CD8-positive, alpha-beta memory T cell (primary cell): ENCODE results near the gene ADGRA3. TPM values are rescaled to one million over a fixed set of nuclear protein-coding genes. Genes with fewer than 3 reads are reported as not detected.
"Not testable (repeated sequence)": the region's sequence is repeated elsewhere in the genome, so short reads cannot be mapped to it uniquely, and the experiment has no call there.

Source experiments
- CTCF ChIA-PET: fragments of 350-600 bp; sonication (Branson Sonifier 250); formaldehyde crosslinking; loops from one replicate; lab custom pipeline; 2021; ENCODE audit warnings: antibody characterized with exemption; lab: Charles Lee
- POLR2A ChIA-PET: fragments of 350-600 bp; sonication (Branson Sonifier 250); formaldehyde crosslinking; loops from one replicate; lab custom pipeline; 2021; ENCODE audit warnings: antibody characterized with exemption; lab: Charles Lee
- DNase-seq, 5 donors: peaks; one replicate each; pipeline versions ENCODE4 v3.0.0 to v3.0.0-alpha.2; 2020 to 2022; ENCODE audit warnings: mixed read lengths in 1 of 5
- H3K27ac ChIP-seq: one replicate; pipeline ENCODE4 v1.7.0; 2013; ENCODE audit warnings: low read depth, mild to moderate bottlenecking, low read length, moderate library complexity
- H3K27me3 ChIP-seq: 2 replicates; pipeline ENCODE4 v1.7.0; 2013; ENCODE audit warnings: low read length, mild to moderate bottlenecking; ENCODE audit not compliant: insufficient read depth, poor library complexity, severe bottlenecking
- H3K36me3 ChIP-seq: 2 replicates; pipeline ENCODE4 v1.7.0; 2013; ENCODE audit warnings: mild to moderate bottlenecking, low read length, moderate library complexity; ENCODE audit not compliant: insufficient read depth
- H3K4me1 ChIP-seq: 2 replicates; pipeline ENCODE4 v1.7.0; 2013; ENCODE audit warnings: mild to moderate bottlenecking, low read length, moderate library complexity; ENCODE audit not compliant: insufficient read depth
- H3K4me3 ChIP-seq: 2 replicates; pipeline ENCODE4 v1.7.0; 2013; ENCODE audit warnings: mild to moderate bottlenecking, low read length
- H3K9me3 ChIP-seq: 2 replicates; pipeline ENCODE4 v1.7.0; 2013; ENCODE audit warnings: mild to moderate bottlenecking, low read length
- H3K27ac Mint-ChIP-seq, 8 donors: one replicate each; pipeline ENCODE4 v1.8.0; 2020 to 2021; ENCODE audit warnings: mixed read lengths in 8 of 8, mild to moderate bottlenecking in 6 of 8, inconsistent platforms in 3 of 8, moderate library complexity in 3 of 8
- H3K27me3 Mint-ChIP-seq, 2 donors: one replicate each; pipeline ENCODE4 v1.8.0; 2020 to 2021; ENCODE audit warnings: mixed read lengths in 2 of 2, mild to moderate bottlenecking in 1 of 2, moderate library complexity in 1 of 2
- H3K36me3 Mint-ChIP-seq, 3 donors: one replicate each; pipeline ENCODE4 v1.8.0; 2020 to 2021; ENCODE audit warnings: mixed read lengths in 3 of 3, inconsistent platforms in 1 of 3, mild to moderate bottlenecking in 1 of 3
- H3K4me1 Mint-ChIP-seq, 3 donors: one replicate each; pipeline ENCODE4 v1.8.0; 2020 to 2021; ENCODE audit warnings: mixed read lengths in 3 of 3, inconsistent platforms in 1 of 3, mild to moderate bottlenecking in 1 of 3
- H3K4me3 Mint-ChIP-seq, 7 donors: one replicate each; pipeline ENCODE4 v1.8.0; 2020 to 2021; ENCODE audit warnings: mixed read lengths in 7 of 7, mild to moderate bottlenecking in 6 of 7, moderate library complexity in 4 of 7, inconsistent platforms in 2 of 7
- H3K9me3 Mint-ChIP-seq, 5 donors: one replicate each; pipeline ENCODE4 v1.8.0; 2020 to 2022; ENCODE audit warnings: mixed read lengths in 5 of 5, mild to moderate bottlenecking in 3 of 5, moderate library complexity in 2 of 5, inconsistent platforms in 1 of 5
- polyA plus RNA-seq: library from polyadenylated mRNA; unstranded; fragments of 300-500 nt; fragmentation: Illumina TruSeq; gene quantifications from one replicate; pipeline ENCODE4 v1.2.3, GENCODE V29; 2021
- total RNA-seq, 2 experiments: library from RNA; stranded (reverse); gene quantifications; one replicate each; pipeline ENCODE4 v1.2.3, GENCODE V29; 2021

Gene ADGRA3
- total and polyA plus RNA-seq, 3 experiments from 2014 or later = 0.32 to 2.2 (median 2.1) TPM

DNA sequence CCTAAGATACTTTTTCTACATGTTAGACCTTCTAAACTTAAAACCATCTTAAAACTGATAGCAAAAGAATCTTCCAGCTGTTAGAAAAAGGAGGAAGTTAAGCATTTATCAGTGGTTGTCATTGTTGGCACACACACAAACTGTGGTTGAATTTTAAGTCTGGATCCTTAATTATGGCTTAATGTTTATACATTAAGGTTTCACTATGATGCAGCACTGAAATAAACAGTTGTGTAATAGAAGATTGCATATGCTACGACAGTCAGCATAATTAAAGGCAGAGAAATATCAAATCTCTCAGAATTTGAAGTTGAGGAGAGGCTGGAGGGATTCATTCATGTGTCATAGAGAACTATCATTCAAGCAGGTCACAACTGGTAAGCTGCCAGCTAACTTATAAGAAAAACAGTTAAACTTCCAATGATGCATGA is 32.3 kb downstream of the ADGRA3 start:
- Mint-ChIP-seq H3K4me3 (no peak overlapping the region), H3K9me3 (peaks cover 0 to 10% (median 3%) of the 10 kb centered on the region in 5 donors), H3K36me3 (peaks cover 0 to 2% (median 0%) of the 10 kb centered on the region in 3 donors), H3K27ac (no peak overlapping the region), H3K4me1 (peaks cover 0 to 1% (median under 1%) of the 10 kb centered on the region in 3 donors), H3K27me3 (no peaks in the 10 kb centered on the region)
- Histone ChIP-seq H3K27ac (no peak overlapping the region), H3K9me3 (no peaks in the 10 kb centered on the region), H3K36me3 (no peaks in the 10 kb centered on the region), H3K4me3 (no peak overlapping the region), H3K27me3 (no peaks in the 10 kb centered on the region), H3K4me1 (no peaks in the 10 kb centered on the region)
- no peak for DNase-seq
- ChIA-PET POLR2A (no interaction called here), CTCF (no interaction called here)

DNA sequence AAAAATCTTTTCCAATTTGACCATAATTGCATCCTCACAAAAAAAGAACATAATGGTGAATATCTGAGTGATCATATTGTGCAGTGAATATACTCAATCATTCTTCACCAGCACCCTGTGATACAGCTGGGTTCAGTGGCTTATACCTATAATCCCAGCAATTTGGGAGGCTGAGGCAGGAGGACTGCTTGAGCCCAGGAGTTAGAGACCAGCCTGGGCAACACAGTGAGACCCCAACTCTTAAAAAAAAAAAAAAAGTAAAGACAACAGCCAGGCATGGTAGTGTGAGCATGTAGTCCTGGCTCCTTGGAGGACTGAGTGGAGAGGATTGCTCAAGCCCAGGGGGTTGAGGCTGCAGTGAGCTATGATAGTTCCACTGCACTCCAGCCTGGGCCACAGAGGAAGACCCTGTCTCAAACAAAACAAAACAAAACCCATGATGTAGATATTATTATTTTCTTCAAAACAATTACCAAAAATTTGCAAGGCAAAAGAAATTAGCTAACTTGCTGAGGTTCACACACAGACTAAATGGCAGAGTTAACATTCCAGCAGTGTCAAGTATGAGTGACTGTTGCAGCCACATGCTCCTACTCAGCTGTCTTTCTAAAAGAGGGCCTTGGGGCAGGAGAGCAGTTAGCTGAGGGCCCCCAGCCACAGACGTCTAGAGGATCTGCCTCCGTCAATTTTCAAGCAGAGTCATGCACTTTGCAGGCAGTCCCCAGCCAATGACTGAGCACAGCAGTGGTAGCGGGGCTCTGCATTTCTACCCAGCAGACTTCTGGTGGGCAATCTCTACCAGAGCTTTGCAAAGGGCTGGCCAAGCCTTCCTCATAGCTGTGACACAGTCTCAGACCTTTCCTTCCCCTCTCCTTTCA is 33.4 kb downstream of the ADGRA3 start:
- Histone ChIP-seq H3K4me3 (no peak overlapping the region), H3K36me3 (no peaks in the 10 kb centered on the region), H3K27me3 (no peaks in the 10 kb centered on the region), H3K9me3 (no peaks in the 10 kb centered on the region), H3K4me1 (no peaks in the 10 kb centered on the region), H3K27ac (no peak overlapping the region)
- Mint-ChIP-seq H3K4me1 (peaks cover 0 to 4% (median 3%) of the 10 kb centered on the region in 3 donors), H3K27ac (no peak overlapping the region), H3K27me3 (no peaks in the 10 kb centered on the region), H3K4me3 (no peak overlapping the region), H3K9me3 (peaks cover 0 to 9% (median 3%) of the 10 kb centered on the region in 5 donors), H3K36me3 (no peaks in the 10 kb centered on the region)
- POLR2A ChIA-PET = no interaction called here
- no peak for DNase-seq
- CTCF ChIA-PET = no interaction called here

DNA sequence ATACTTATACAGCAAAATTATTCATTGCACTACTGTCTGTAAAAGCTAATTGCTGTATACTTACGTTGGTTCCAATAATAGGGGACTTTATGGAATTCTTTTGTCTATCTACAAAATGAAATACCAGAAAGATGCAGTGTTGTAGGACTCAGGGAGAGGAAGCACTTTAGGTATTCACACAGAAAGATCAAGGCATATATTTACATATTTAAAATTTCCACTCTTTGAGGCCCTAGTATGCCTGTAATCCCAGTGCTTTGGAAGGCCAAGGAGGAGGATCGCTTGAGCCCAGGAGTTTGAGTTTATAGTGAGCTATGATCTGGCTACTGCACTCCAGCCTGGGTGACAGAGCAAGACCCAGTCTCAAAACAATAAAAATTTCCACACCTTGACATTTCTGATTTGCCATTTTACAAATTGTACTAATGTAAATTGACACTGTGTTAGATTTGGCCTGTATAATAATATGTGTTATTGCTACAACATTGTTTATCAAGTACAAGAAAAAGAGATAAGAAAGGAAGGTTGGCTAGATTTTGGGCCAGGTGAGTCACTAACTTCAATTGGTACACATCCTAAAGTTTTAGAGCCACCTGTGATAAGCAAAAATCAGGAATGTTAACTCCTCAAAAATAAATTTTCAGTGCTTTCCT is 35.1 kb downstream of the ADGRA3 start:
- DNase-seq = no peak
- Histone ChIP-seq H3K36me3 (no peaks in the 10 kb centered on the region), H3K27ac (no peak overlapping the region), H3K9me3 (no peaks in the 10 kb centered on the region), H3K4me3 (no peak overlapping the region), H3K27me3 (no peaks in the 10 kb centered on the region), H3K4me1 (no peaks in the 10 kb centered on the region)
- no peaks in the 10 kb centered on the region for H3K27me3 Mint-ChIP-seq
- CTCF ChIA-PET = no interaction called here
- H3K9me3 Mint-ChIP-seq = peaks cover 0 to 9% (median 3%) of the 10 kb centered on the region in 5 donors
- H3K4me3 Mint-ChIP-seq = no peak overlapping the region
- H3K36me3 Mint-ChIP-seq = no peaks in the 10 kb centered on the region
- H3K27ac Mint-ChIP-seq = no peak overlapping the region
- H3K4me1 Mint-ChIP-seq = peaks cover 0 to 4% (median 3%) of the 10 kb centered on the region in 3 donors
- POLR2A ChIA-PET = no interaction called here

DNA sequence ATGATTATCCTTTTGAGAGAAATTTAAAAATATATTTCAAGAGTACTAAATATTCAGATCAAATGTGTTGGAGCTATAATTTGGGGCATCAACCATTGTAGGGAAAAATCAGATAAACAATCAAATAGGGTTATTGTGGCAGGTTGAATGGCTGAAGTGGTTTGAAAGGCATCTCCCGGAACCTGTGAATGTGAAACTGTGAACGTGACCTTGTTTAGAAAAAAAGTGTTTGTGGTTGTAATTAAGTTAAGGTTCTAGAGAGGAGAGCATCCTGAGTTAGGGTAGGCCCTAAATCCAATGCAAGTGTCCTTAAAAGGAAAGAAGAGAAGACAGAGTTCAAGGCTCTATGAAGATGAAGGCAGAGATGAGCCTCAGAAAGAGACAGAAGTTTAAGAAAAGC is 37.4 kb downstream of the ADGRA3 start:
- POLR2A ChIA-PET = no interaction called here
- no peaks in the 10 kb centered on the region for H3K9me3 ChIP-seq
- H3K27ac ChIP-seq = no peak overlapping the region
- H3K4me3 ChIP-seq = no peak overlapping the region
- H3K36me3 ChIP-seq = no peaks in the 10 kb centered on the region
- Mint-ChIP-seq H3K4me3 (no peak overlapping the region), H3K27me3 (no peaks in the 10 kb centered on the region), H3K9me3 (peaks cover 0 to 11% (median 3%) of the 10 kb centered on the region in 5 donors), H3K27ac (peak overlapping the region in 1 of 8 donors; percentile 17), H3K36me3 (no peaks in the 10 kb centered on the region), H3K4me1 (peaks cover 0 to 4% (median 3%) of the 10 kb centered on the region in 3 donors)
- CTCF ChIA-PET = no interaction called here
- H3K27me3 ChIP-seq = no peaks in the 10 kb centered on the region
- no peaks in the 10 kb centered on the region for H3K4me1 ChIP-seq
- DNase-seq = no peak

DNA sequence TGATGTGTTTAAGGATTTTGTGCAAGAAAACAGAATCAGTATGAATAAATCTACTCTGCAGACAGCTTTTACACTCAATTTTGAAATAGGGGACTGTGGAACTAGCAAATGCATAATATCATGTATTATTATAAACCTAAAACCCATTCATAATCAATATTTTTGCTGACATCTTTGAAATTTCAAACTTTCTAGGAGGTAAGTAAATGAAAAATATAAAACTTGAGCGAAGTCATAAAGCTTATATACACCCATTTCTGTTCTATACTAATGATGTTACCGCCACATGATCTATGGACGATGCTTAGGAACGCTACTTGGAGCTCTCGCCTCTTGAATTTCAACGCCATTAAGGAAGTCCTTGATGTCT is 38.1 kb downstream of the ADGRA3 start:
- Mint-ChIP-seq H3K27ac (no peak overlapping the region), H3K36me3 (no peaks in the 10 kb centered on the region), H3K9me3 (peaks cover 0 to 8% (median 3%) of the 10 kb centered on the region in 5 donors), H3K27me3 (no peaks in the 10 kb centered on the region), H3K4me1 (peaks cover 0 to 4% (median 3%) of the 10 kb centered on the region in 3 donors), H3K4me3 (no peak overlapping the region)
- Histone ChIP-seq H3K9me3 (no peaks in the 10 kb centered on the region), H3K4me1 (no peaks in the 10 kb centered on the region), H3K27ac (no peak overlapping the region), H3K36me3 (no peaks in the 10 kb centered on the region), H3K27me3 (no peaks in the 10 kb centered on the region), H3K4me3 (no peak overlapping the region)
- ChIA-PET POLR2A (no interaction called here), CTCF (no interaction called here)
- DNase-seq = no peak

DNA sequence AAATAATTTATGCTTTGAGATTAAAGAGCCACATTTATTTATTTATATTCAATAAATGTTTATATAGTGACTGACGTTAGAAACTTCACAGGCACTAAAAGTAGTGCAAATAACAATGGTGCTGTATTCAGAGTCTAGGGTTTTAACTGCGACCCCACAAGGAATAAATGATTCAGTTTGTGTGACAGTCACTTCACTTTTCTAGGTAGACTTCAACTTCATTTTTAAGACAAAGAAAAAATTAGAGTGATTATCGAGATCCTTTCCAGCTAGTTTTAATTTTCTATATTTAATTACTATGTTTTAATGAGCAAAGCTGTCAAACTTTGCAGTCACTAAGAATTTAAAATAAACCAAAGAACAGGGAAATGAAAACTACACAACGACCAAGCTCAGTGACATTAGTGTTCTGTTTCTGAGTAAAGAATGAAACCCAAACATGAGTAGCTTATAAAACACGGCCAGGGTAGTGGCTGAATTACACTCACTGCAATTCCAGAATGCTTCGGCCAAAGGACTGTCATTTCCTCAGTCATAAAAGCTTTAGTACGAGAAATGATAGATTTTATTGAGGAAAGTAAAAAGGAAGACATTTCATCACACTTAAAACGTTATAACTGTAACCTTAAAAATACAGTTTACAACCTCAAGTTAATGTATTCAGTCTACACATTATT is 38.6 kb downstream of the ADGRA3 start:
- H3K9me3 ChIP-seq = no peaks in the 10 kb centered on the region
- Mint-ChIP-seq H3K9me3 (peaks cover 0 to 8% (median 3%) of the 10 kb centered on the region in 5 donors), H3K27ac (no peak overlapping the region)

DNA sequence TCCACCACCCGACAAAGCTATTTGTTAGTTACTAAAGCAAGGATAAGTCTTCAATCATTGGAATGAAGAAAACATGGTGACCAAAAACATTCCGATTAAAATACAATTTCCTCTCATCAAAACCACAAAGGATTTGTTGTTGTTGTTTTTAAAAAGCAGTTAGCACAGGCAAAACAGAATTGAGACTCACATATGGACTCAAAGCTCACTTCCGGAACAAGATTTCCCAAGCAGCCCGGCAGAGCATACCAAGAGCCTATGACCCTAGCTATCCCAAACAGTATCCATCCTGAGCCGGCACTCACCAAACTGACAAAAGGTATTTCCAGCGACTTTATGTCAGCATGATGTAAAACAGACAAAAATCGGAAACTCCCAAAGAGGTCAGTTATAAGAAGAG is 39.9 kb downstream of the ADGRA3 start:
- H3K27ac Mint-ChIP-seq = no peak overlapping the region
- CTCF ChIA-PET = no interaction called here
- H3K36me3 Mint-ChIP-seq = no peaks in the 10 kb centered on the region
- Histone ChIP-seq H3K27ac (no peak overlapping the region), H3K9me3 (no peaks in the 10 kb centered on the region), H3K4me1 (no peaks in the 10 kb centered on the region), H3K36me3 (no peaks in the 10 kb centered on the region), H3K4me3 (no peak overlapping the region), H3K27me3 (no peaks in the 10 kb centered on the region)
- H3K27me3 Mint-ChIP-seq = no peaks in the 10 kb centered on the region
- peaks cover 0 to 4% (median 3%) of the 10 kb centered on the region in 3 donors for H3K4me1 Mint-ChIP-seq
- no peak overlapping the region for H3K4me3 Mint-ChIP-seq
- no peak for DNase-seq
- POLR2A ChIA-PET = no interaction called here
- H3K9me3 Mint-ChIP-seq = peaks cover 0 to 8% (median 3%) of the 10 kb centered on the region in 5 donors

More for the DNA sequence above, 38.6 kb downstream of the ADGRA3 start:
- no peaks in the 10 kb centered on the region for H3K4me1 ChIP-seq
- ChIA-PET CTCF (no interaction called here), POLR2A (no interaction called here)
- no peak overlapping the region for H3K4me3 ChIP-seq
- DNase-seq = no peak
- H3K4me1 Mint-ChIP-seq = peaks cover 0 to 4% (median 3%) of the 10 kb centered on the region in 3 donors
- no peak overlapping the region for H3K27ac ChIP-seq
- no peaks in the 10 kb centered on the region for H3K27me3 ChIP-seq
- H3K36me3 Mint-ChIP-seq = no peaks in the 10 kb centered on the region
- no peaks in the 10 kb centered on the region for H3K27me3 Mint-ChIP-seq
- H3K4me3 Mint-ChIP-seq = no peak overlapping the region
- no peaks in the 10 kb centered on the region for H3K36me3 ChIP-seq

DNA sequence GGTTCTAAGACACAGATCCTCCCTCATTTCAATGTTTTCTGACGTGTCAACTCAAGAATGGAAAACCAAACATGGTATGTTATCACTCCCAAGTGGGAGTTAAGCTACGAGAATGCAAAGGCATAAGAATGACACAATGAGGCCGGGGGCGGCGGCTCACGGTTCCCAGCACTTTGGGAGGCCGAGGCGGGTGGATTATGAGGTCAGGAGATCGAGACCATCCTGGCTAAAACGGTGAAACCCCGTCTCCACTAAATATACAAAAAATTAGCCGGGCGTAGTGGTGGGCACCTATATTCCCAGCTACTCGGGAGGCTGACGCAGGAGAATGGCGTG is 40.6 kb downstream of the ADGRA3 start:
- H3K4me3 ChIP-seq, H3K4me3 Mint-ChIP-seq, H3K9me3 ChIP-seq, CTCF ChIA-PET, DNase-seq, H3K27ac Mint-ChIP-seq, H3K4me1 ChIP-seq, H3K36me3 Mint-ChIP-seq, H3K4me1 Mint-ChIP-seq, H3K27me3 ChIP-seq, H3K27ac ChIP-seq, H3K9me3 Mint-ChIP-seq, POLR2A ChIA-PET, H3K36me3 ChIP-seq, H3K27me3 Mint-ChIP-seq: not testable (repeated sequence)
